Calu3 (cell line): ENCODE data around the gene MAD1L1. TPM values are rescaled to one million over a fixed set of nuclear protein-coding genes. Genes with fewer than 3 reads are reported as not detected.

Experiments used
- BruUV-seq: library from RNA; stranded (reverse); fragments of 400-500 nt; replicated peaks from 2 replicates; lab custom pipeline; 2021; lab: Mats Ljungman, UMichigan
- CTCF ChIA-PET: fragments of 300-600 bp; sonication (Branson Sonifier 250); formaldehyde crosslinking; loops from one replicate; lab custom pipeline; 2022; ENCODE audit warnings: antibody characterized with exemption; lab: Charles Lee
- DNase-seq: peaks from one replicate; pipeline ENCODE4 v3.0.0; 2022
- H3K27ac Mint-ChIP-seq: one replicate; pipeline ENCODE4 v1.8.0; 2022; ENCODE audit warnings: mixed read lengths; ENCODE audit not compliant: unreplicated experiment
- H3K27me3 Mint-ChIP-seq: one replicate; pipeline ENCODE4 v1.8.0; 2022; ENCODE audit warnings: mixed read lengths; ENCODE audit not compliant: unreplicated experiment
- H3K36me3 Mint-ChIP-seq: one replicate; pipeline ENCODE4 v1.8.0; 2022; ENCODE audit warnings: mild to moderate bottlenecking, moderate library complexity, mixed read lengths; ENCODE audit not compliant: insufficient read depth, unreplicated experiment
- H3K4me1 Mint-ChIP-seq: one replicate; pipeline ENCODE4 v1.8.0; 2022; ENCODE audit warnings: mild to moderate bottlenecking, low read depth, mixed read lengths; ENCODE audit not compliant: unreplicated experiment
- H3K4me3 Mint-ChIP-seq: one replicate; pipeline ENCODE4 v1.8.0; 2022; ENCODE audit warnings: mild to moderate bottlenecking, low read depth, moderate library complexity, mixed read lengths; ENCODE audit not compliant: unreplicated experiment
- H3K9me3 Mint-ChIP-seq: one replicate; pipeline ENCODE4 v1.8.0; 2022; ENCODE audit warnings: low read depth, mixed read lengths; ENCODE audit not compliant: unreplicated experiment
- CTCF ChIP-seq: fragments of 200-600 bp; IDR thresholded peaks from one replicate; pipeline ENCODE4 v1.8.0; 2022; ENCODE audit warnings: antibody characterized with exemption; ENCODE audit not compliant: unreplicated experiment
- intact Hi-C: fragments of 100-400 bp; cut with micrococcal nuclease; formaldehyde crosslinking; loops from one replicate; pipeline ENCODE4 v1.10.0; 2022; ENCODE audit not compliant: unreplicated experiment
- total RNA-seq: library from RNA; stranded (reverse); gene quantifications from 2 replicates; pipeline ENCODE4 v1.2.3, GENCODE V29; 2022

The MAD1L1 gene
- total RNA-seq, 1 experiment from 2014 or later, result 86.0 TPM

GRCh38 chr7:2108501-2109250 is 124.1 kb downstream of the MAD1L1 start:
- CTCF ChIA-PET, result no interaction called here
- DNase-seq, result no peak
- no TSS peak for BruUV-seq
- no peak overlapping the region for H3K27ac Mint-ChIP-seq
- TF ChIP-seq CTCF, result no peak
- H3K36me3 Mint-ChIP-seq, result peaks cover 23% of the 10 kb centered on the region
- no peaks in the 10 kb centered on the region for H3K27me3 Mint-ChIP-seq
- H3K4me3 Mint-ChIP-seq, result no peak overlapping the region
- H3K4me1 Mint-ChIP-seq, result peaks cover 21% of the 10 kb centered on the region
- intact Hi-C loops, result no loop called here
- no peaks in the 10 kb centered on the region for H3K9me3 Mint-ChIP-seq

GRCh38 chr7:2108071-2108455 is 124.7 kb downstream of the MAD1L1 start:
- no peaks in the 10 kb centered on the region for H3K9me3 Mint-ChIP-seq
- DNase-seq, result no peak
- no TSS peak for BruUV-seq
- no peak overlapping the region for H3K4me3 Mint-ChIP-seq
- intact Hi-C loops, result no loop called here
- H3K4me1 Mint-ChIP-seq, result peaks cover 21% of the 10 kb centered on the region
- no peak overlapping the region for H3K27ac Mint-ChIP-seq
- CTCF ChIA-PET, result interaction anchor here (0.8 kb wide), 1 partner anchor 55 kb away, joined by 3 read pairs; no protein-coding TSS in a partner anchor
- H3K27me3 Mint-ChIP-seq, result no peaks in the 10 kb centered on the region
- no peak for TF ChIP-seq CTCF
- H3K36me3 Mint-ChIP-seq, result peaks cover 22% of the 10 kb centered on the region

- TF ChIP-seq CTCF, result no peak
- H3K4me3 Mint-ChIP-seq, result no peak overlapping the region
- peaks cover 17% of the 10 kb centered on the region for H3K36me3 Mint-ChIP-seq
- intact Hi-C loops, result no loop called here
- H3K4me1 Mint-ChIP-seq, result peaks cover 21% of the 10 kb centered on the region
- CTCF ChIA-PET, result interaction anchor here (0.8 kb wide), 1 partner anchor 55 kb away, joined by 3 read pairs; no protein-coding TSS in a partner anchor
- H3K27ac Mint-ChIP-seq, result no peak overlapping the region
- no peaks in the 10 kb centered on the region for H3K27me3 Mint-ChIP-seq
- no peaks in the 10 kb centered on the region for H3K9me3 Mint-ChIP-seq
- DNase-seq, result no peak
- BruUV-seq, result no TSS peak
Observed at GRCh38 chr7:2107386-2108070, 125.2 kb downstream of the MAD1L1 start.

GRCh38 chr7:2106924-2107323 is 125.8 kb downstream of the MAD1L1 start:
- H3K36me3 Mint-ChIP-seq, result peaks cover 16% of the 10 kb centered on the region
- H3K27ac Mint-ChIP-seq, result no peak overlapping the region
- H3K27me3 Mint-ChIP-seq, result no peaks in the 10 kb centered on the region
- H3K9me3 Mint-ChIP-seq, result no peaks in the 10 kb centered on the region
- CTCF ChIA-PET, result no interaction called here
- TF ChIP-seq CTCF, result no peak
- BruUV-seq, result no TSS peak
- intact Hi-C loops, result no loop called here
- no peak for DNase-seq
- peaks cover 21% of the 10 kb centered on the region for H3K4me1 Mint-ChIP-seq
- no peak overlapping the region for H3K4me3 Mint-ChIP-seq
